Activated CD4-positive, alpha-beta T cell treated with anti-CD3 and anti-CD28 coated beads, Interleukin-2, amount 10 ng/mL, durations not matched to agents 24 days and 14 days (primary cell): ENCODE data around the gene AMIGO3. TPM values are rescaled to one million over a fixed set of nuclear protein-coding genes. Genes with fewer than 3 reads are reported as not detected.
"Not testable (repeated sequence)": the region's sequence is repeated elsewhere in the genome, so short reads cannot be mapped to it uniquely, and the experiment has no call there.

Experiments
- DNase-seq: peaks from one replicate; pipeline ENCODE4 v3.0.0; 2022
- H3K27ac Mint-ChIP-seq: one replicate; pipeline ENCODE4 v1.8.0; 2022; ENCODE audit warnings: mild to moderate bottlenecking, mixed read lengths
- H3K27me3 Mint-ChIP-seq: one replicate; pipeline ENCODE4 v1.8.0; 2022; ENCODE audit warnings: mixed read lengths
- H3K36me3 Mint-ChIP-seq: one replicate; pipeline ENCODE4 v1.8.0; 2022; ENCODE audit warnings: low read depth, mild to moderate bottlenecking, mixed read lengths
- H3K4me1 Mint-ChIP-seq: one replicate; pipeline ENCODE4 v1.8.0; 2021; ENCODE audit warnings: mixed read lengths
- H3K4me3 Mint-ChIP-seq: one replicate; pipeline ENCODE4 v1.8.0; 2022; ENCODE audit warnings: mild to moderate bottlenecking, moderate library complexity, mixed read lengths
- H3K9me3 Mint-ChIP-seq: one replicate; pipeline ENCODE4 v1.8.0; 2021; ENCODE audit warnings: mixed read lengths
- intact Hi-C: fragments of 100-400 bp; cut with micrococcal nuclease; formaldehyde crosslinking; loops from one replicate; pipeline ENCODE4 v1.15.1; 2023
- total RNA-seq: library from RNA; stranded (reverse); gene quantifications from 2 replicates; pipeline ENCODE4 v1.2.3, GENCODE V29; 2022

Gene AMIGO3
- total RNA-seq, 1 donor from 2014 or later, result 0.21 TPM

DNA sequence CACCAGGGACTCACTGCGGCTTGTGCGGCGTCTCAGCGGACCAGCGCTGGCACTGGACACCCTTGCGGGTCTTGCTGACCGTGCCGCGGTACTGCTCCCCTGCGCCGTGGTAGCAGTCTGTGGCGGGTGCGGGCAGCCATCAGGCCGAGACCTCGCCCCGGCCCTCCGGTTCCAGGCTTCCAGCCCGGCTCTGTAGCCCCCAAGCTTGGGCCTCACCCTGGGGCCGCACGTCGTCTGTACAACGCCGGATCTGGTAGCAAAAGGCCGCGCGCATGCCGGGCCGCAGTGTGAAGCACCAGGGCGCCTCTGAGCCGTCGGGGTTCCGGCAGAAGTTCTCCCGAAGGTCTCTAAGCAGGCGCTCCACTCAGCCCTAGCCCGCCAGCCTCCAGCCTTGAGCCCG, 33.6 kb downstream of the AMIGO3 start:
- H3K27me3 Mint-ChIP-seq, H3K27ac Mint-ChIP-seq, H3K4me3 Mint-ChIP-seq, intact Hi-C loops, DNase-seq, H3K9me3 Mint-ChIP-seq: not testable (repeated sequence)
- Mint-ChIP-seq H3K4me1 (peaks cover 13% of the 10 kb centered on the region), H3K36me3 (peaks cover 10% of the 10 kb centered on the region)

DNA sequence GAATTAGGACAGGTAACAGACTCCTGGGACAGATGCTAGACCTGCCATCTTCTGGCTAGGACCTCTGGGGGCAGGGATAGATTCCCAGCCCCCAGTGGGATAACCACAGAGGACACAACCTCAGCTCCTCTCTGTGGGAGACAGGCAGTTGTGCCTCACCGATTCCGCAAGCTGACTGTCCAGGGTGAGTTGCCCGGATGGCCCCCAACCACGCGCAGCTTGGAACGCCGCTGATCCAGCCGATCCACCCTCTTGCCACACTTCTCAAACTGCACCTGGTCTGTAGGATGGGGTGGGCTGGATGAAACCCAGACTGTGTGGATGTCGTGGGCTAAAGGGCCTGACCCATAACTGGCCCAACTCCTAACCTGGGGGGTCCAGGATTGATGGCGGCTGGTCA, 34.4 kb downstream of the AMIGO3 start:
- H3K27ac Mint-ChIP-seq, intact Hi-C loops, DNase-seq, H3K27me3 Mint-ChIP-seq, H3K9me3 Mint-ChIP-seq, H3K4me3 Mint-ChIP-seq, H3K4me1 Mint-ChIP-seq: not testable (repeated sequence)
- peaks cover 15% of the 10 kb centered on the region for H3K36me3 Mint-ChIP-seq

DNA sequence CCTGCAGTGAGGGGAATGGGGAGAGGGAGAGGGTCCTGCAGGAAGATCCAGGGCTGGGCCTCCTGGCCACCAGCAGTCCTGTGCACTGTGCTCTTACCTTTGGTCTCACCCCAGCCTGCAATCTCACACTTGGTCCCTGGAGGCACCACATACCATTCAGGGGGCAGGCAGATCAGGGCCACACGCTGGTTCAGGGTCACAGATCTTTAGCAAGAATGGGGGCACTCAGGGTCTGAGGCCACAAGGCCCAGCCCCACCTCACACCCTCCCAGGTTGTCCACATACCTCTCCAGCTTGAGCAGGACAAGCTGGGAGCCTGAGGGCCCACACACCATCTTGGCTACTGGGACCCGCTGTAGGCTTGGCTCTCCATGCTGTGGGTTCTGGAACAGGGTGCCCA, 35.0 kb downstream of the AMIGO3 start:
- H3K9me3 Mint-ChIP-seq, intact Hi-C loops, H3K27me3 Mint-ChIP-seq, H3K4me3 Mint-ChIP-seq, DNase-seq, H3K27ac Mint-ChIP-seq, H3K4me1 Mint-ChIP-seq: not testable (repeated sequence)
- H3K36me3 Mint-ChIP-seq, result peaks cover 19% of the 10 kb centered on the region

DNA sequence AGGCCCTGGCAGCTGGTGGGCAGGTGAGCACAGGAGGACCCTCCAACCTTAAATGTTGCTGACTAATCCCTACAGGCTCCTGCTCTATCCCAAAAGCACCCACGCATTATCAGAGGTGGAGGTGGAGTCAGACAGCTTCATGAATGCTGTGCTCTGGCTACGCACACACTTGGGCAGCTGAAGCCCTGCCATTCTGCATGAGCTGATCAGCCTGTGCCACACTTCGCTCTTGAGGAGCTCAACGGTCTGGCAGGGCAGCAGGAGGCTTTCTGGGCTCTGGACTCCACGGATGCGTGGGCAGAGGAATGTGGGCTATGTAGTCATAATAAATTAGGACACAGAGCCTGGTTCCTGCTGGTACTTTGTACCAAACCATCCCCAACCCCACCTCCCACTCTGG, 36.3 kb downstream of the AMIGO3 start:
- peaks cover 4% of the 10 kb centered on the region for H3K27me3 Mint-ChIP-seq
- intact Hi-C loops, result no loop called here
- no peak overlapping the region for H3K4me3 Mint-ChIP-seq
- H3K9me3 Mint-ChIP-seq, result no peaks in the 10 kb centered on the region
- peaks cover 4% of the 10 kb centered on the region for H3K4me1 Mint-ChIP-seq
- peaks cover 22% of the 10 kb centered on the region for H3K36me3 Mint-ChIP-seq
- no peak overlapping the region for H3K27ac Mint-ChIP-seq
- DNase-seq, result no peak

DNA sequence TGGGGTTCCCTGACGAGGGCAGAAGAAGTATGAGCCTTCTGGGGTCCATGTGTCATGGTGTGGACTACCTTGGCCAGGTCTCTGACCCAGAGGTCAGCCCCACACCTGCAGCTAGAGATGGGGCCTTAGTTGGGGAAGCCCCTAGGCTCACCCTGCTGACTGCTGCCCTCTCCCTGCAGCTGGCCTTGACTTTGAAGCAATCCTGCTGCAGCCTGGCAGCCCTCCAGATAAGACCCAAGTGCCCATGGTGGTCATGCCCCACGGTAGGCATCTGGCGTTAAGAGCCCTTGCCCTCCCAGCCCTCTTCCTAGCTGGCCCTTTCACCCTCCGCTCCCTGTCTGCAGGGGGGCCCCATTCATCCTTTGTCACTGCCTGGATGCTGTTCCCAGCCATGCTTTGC, 37.9 kb downstream of the AMIGO3 start:
- Mint-ChIP-seq H3K36me3 (peaks cover 30% of the 10 kb centered on the region), H3K27me3 (peaks cover 1% of the 10 kb centered on the region), H3K4me3 (no peak overlapping the region), H3K9me3 (no peaks in the 10 kb centered on the region), H3K27ac (no peak overlapping the region), H3K4me1 (peaks cover 6% of the 10 kb centered on the region)
- no peak for DNase-seq
- intact Hi-C loops, result no loop called here

DNA sequence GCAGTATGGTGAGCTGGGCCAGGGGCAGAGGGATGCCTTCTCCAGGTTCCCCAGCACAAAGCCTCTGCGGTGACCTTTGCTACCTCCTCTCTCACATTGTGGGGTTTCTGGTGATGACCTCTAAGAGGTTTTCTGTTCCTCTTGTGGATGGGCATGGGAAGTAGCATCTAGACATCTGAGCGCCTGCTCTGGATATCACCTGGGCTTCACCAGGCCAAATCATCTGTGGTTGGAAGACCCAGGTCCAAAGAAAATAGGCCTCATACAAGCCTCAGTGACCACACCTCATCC, 38.3 kb downstream of the AMIGO3 start:
- no peak for DNase-seq
- H3K27me3 Mint-ChIP-seq, result no peaks in the 10 kb centered on the region
- H3K36me3 Mint-ChIP-seq, result peaks cover 31% of the 10 kb centered on the region
- intact Hi-C loops, result no loop called here
- peaks cover 6% of the 10 kb centered on the region for H3K4me1 Mint-ChIP-seq
- no peak overlapping the region for H3K4me3 Mint-ChIP-seq
- no peaks in the 10 kb centered on the region for H3K9me3 Mint-ChIP-seq
- H3K27ac Mint-ChIP-seq, result no peak overlapping the region

DNA sequence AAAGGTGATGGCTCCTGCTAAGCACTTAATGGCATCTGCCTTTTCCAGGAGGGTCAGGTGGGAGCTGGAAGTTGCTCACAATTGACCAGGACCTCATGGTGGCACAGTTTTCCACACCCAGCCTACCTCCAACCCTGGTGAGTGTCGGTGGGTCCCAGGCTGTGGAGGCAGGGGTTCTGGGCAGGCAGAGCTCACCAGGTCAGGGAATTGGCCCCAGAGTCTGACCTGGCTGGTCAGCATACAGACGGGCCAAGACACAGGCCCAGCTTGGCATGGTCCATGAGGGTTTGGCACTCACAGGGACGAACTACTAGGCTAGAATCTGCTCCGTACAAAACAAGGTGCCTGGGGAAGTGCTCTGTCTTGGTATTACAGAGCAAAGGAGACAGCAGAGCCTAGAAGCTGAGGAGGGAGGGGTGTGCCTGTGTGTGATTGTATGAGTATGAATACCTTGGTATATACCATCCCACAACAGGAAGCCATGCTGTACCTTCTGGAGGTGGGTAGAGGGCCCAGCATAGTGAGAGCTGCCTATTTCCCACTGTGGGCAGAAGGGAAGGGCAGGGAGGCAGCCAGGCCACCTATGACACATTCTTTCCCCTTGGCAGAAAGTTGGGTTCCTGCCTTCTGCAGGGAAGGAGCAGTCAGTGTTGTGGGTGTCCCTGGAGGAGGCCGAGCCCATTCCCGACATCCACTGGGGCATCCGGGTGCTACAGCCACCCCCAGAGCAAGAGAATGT, 38.8 kb downstream of the AMIGO3 start:
- Mint-ChIP-seq H3K9me3 (no peaks in the 10 kb centered on the region), H3K27me3 (no peaks in the 10 kb centered on the region), H3K4me3 (no peak overlapping the region), H3K27ac (no peak overlapping the region), H3K4me1 (peaks cover 6% of the 10 kb centered on the region), H3K36me3 (peaks cover 32% of the 10 kb centered on the region)
- DNase-seq, result no peak
- intact Hi-C loops, result no loop called here

DNA sequence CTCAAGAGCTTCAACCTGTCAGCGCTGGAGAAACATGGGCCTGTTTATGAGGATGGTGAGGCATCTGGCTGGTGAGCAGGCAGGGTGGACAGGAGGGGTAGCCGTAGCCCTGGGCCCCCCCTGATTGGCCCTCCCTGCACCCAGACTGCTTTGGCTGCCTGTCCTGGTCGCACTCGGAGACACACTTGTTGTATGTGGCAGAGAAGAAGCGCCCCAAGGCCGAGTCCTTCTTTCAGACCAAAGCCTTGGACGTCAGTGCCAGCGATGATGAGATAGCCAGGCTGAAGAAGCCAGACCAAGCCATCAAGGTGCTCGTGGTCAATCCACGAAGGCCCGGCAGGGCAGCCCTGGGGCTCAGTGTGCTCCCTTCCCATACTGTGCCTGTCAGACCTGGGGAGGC, 43.6 kb downstream of the AMIGO3 start:
- H3K9me3 Mint-ChIP-seq, result no peaks in the 10 kb centered on the region
- H3K36me3 Mint-ChIP-seq, result peaks cover 22% of the 10 kb centered on the region
- intact Hi-C loops, result loop anchor here (2.0 to 10.0 kb wide), 2 partner anchors 205 to 619 kb away; partner anchors contain the start of genes DAG1, HYAL3, IFRD2 and NAA80
- DNase-seq, result no peak
- no peak overlapping the region for H3K4me3 Mint-ChIP-seq
- H3K27ac Mint-ChIP-seq, result no peak overlapping the region
- no peaks in the 10 kb centered on the region for H3K27me3 Mint-ChIP-seq
- H3K4me1 Mint-ChIP-seq, result peaks cover 23% of the 10 kb centered on the region

DNA sequence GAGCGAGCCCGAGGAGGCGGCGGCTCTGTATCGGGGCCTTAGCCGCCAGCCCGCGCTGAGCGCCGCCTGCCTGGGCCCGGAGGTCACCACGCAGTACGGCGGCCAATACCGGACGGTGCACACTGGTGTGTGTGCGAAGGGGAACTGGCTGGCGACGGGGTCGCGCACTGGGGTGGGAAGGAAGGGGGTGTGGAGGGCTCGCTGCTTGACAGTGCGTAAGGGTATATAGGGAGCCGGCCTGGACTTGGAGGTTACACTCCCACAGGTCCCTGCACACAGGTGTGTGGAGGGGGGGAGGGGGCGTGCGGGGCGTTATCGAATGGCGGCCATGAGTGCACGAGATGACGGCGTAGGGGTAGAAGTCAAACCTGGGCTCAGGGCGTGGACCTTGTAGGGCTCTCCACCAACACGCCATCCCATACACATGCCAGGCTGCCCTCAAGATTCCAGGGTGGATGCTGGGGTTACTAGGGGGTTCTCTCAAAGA, 44.9 kb downstream of the AMIGO3 start:
- intact Hi-C loops, result loop anchor here (1.0 to 10.0 kb wide), 5 partner anchors 15 to 620 kb away; partner anchors contain the start of genes DAG1, HYAL3, IFRD2 and IP6K1
- no peak for DNase-seq
- Mint-ChIP-seq H3K9me3 (no peaks in the 10 kb centered on the region), H3K27ac (peak overlapping the region; percentile 99), H3K27me3 (no peaks in the 10 kb centered on the region), H3K36me3 (peaks cover 13% of the 10 kb centered on the region), H3K4me1 (peaks cover 19% of the 10 kb centered on the region), H3K4me3 (peak overlapping the region; percentile 97)

DNA sequence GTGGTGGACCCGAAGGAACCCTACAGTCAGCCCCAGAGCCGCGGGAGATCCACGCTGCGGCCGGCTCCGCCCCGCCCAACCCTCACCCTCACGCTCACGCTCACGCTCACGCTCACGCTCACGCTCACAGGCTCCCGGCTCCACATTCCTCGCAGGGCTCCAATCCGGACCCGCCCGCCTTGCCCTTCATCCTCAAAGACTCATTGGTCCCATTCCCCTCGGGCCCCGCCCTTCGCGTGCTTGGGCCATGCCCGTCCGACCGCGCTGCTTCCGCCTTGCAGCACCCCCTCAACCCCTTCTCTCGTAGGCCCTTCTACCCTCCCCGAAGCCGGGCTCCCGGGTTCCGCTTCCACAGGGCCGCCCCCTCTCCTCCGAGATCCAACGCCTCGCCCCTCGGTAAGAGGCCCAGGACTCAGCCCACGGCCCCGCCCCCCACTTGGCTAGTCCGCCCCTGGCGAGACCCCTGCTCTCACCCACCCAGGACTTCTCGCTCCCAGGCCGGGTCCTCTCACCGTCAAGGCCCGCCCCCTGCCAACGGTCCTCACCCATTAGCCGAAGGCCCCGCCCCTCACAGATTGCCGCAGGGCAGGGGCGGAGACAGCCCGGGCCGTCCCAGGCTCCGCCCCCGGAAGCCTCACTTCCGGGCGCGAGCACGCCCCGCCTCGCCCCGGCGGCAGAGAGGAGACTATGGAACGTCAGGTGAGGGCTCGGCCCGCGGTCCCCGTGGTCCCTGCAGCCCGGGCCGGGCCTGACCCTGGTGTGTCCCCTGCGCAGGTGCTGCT, 45.6 kb downstream of the AMIGO3 start, which contains the start of gene APEH:
Gene APEH (plus strand): TSS at position 637 of the 782 bp plus-strand sequence. CDS start 51 bp downstream, at position 688.
- peaks cover 19% of the 10 kb centered on the region for H3K4me1 Mint-ChIP-seq
- H3K27ac Mint-ChIP-seq, result peak within 1 kb of the TSS; percentile 99
- H3K27me3 Mint-ChIP-seq, result no peaks in the 10 kb centered on the region
- intact Hi-C loops, result loop anchor here (1.0 to 10.0 kb wide), 5 partner anchors 15 to 621 kb away; partner anchors contain the start of genes DAG1, HYAL3, IFRD2 and IP6K1
- DNase-seq, result peak; percentile 99
- H3K4me3 Mint-ChIP-seq, result peak within 1 kb of the TSS; percentile 97
- H3K36me3 Mint-ChIP-seq, result peaks cover 13% of the 10 kb centered on the region
- H3K9me3 Mint-ChIP-seq, result no peaks in the 10 kb centered on the region

DNA sequence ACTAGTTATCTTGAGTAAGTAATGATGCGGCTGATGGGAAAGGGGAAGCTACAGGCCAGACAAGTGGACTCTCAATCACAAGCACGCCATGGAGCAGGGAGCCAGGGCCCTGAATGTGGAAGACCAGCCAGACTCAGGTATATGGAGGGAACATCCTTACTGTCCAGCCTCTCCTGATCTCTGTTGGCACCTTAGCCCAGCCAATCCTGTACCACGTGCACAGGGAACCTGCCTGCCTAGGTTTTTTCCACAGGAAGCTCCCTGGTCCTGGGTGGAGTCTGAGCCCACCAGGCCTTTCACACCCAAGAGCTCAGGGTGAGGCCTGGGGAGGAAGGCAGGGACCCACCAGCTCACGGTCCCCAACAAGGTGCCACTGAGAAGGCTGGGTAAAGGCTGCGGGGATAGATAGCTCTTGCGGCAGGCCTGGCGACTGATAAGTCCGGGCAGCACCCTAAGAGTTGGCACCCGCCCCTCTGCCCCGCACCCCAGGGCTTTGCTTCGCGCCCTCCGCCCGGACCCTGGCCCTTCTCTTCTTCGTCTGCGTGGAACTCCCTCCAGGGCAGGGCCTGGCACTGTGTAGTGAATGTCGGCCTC, 46.3 kb downstream of the AMIGO3 start:
- peaks cover 11% of the 10 kb centered on the region for H3K36me3 Mint-ChIP-seq
- peaks cover 19% of the 10 kb centered on the region for H3K4me1 Mint-ChIP-seq
- H3K27me3 Mint-ChIP-seq, result no peaks in the 10 kb centered on the region
- peak overlapping the region; percentile 99 for H3K27ac Mint-ChIP-seq
- H3K9me3 Mint-ChIP-seq, result no peaks in the 10 kb centered on the region
- intact Hi-C loops, result loop anchor here (5.0 to 10.0 kb wide), 2 partner anchors 114 to 622 kb away; partner anchors contain the start of genes HYAL3, IFRD2, IP6K1 and NAA80
- DNase-seq, result no peak
- H3K4me3 Mint-ChIP-seq, result peak overlapping the region; percentile 97

DNA sequence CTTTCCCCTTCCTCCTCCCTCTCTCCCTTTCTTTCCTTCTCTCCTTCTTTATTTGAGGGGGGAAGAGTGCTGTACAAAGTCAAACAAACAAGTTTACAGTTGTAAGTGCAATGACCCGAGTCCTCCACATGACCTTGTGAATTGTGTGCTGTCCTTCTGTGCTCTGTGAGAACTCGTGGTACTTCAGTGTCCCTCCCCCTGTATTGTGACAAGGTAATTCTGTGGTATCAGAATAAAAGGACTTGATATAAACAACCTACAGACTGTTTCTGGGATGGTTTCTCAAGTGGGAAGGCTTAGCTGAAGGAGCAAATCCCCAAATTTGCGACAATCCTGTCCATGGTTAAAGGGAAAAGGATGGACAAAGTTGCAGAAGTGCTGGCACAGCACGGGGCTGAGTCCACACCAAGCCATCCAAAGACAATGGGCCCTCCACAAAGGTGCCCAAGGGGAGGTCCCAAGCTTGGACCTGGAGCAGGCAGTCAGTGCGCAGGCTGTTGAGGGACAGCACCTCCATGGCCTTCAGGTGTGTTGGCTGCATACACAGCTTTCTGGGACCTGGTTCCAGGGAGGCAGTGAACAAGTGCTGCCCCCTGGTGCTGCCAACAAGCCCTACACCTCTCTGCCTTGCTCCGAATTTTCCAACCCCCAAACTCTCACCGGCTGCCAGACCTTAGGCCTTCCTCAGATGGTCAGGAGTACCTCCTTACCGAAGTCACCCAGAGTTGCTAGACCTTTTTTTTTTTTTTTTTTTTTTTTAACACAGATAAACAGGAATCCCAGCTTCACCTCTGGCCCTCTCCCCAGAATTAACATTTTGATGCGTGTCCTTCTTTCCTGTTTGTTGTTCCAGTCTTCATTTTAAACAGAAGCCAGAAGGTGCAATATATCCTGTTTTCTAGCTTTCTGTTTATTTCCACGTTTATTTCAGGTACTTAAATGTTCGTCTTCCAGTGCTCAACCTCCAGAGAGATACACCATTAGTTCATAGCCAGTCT, 47.9 kb downstream of the AMIGO3 start:
- H3K4me3 Mint-ChIP-seq, result peak overlapping the region; percentile 65
- DNase-seq, result peak; percentile 93
- peak overlapping the region; percentile 70 for H3K27ac Mint-ChIP-seq
- H3K9me3 Mint-ChIP-seq, result no peaks in the 10 kb centered on the region
- H3K4me1 Mint-ChIP-seq, result peaks cover 17% of the 10 kb centered on the region
- H3K27me3 Mint-ChIP-seq, result no peaks in the 10 kb centered on the region
- peaks cover 2% of the 10 kb centered on the region for H3K36me3 Mint-ChIP-seq
- intact Hi-C loops, result loop anchor here (1.0 to 10.0 kb wide), 3 partner anchors 116 to 623 kb away; partner anchors contain the start of genes HYAL3, IFRD2, IP6K1 and NAA80

DNA sequence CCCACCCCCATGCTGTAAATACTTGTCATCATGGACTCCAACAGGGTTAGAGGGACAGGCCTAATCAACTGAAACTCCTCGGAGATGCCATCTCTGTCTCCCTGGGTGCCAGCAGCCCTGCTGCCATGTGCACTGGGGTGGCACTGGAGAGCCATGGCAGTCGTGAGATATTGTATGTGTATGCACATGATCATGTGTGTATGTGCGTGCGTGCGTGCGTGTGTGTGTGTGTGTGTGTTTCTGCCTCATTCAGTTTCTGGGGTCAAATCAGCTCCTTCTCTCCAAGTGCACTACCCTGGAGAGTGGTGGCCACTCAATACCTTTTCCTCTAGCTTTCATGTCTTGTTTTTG, 48.6 kb downstream of the AMIGO3 start:
- Mint-ChIP-seq H3K4me1 (peaks cover 17% of the 10 kb centered on the region), H3K27me3 (no peaks in the 10 kb centered on the region), H3K27ac (no peak overlapping the region), H3K4me3 (no peak overlapping the region), H3K9me3 (no peaks in the 10 kb centered on the region), H3K36me3 (no peaks in the 10 kb centered on the region)
- intact Hi-C loops, result loop anchor here (1.0 to 10.0 kb wide), 3 partner anchors 116 to 624 kb away; partner anchors contain the start of genes HYAL3, IFRD2, IP6K1 and NAA80
- DNase-seq, result no peak
